ENCODE data around the gene ENOX1.

DNA sequence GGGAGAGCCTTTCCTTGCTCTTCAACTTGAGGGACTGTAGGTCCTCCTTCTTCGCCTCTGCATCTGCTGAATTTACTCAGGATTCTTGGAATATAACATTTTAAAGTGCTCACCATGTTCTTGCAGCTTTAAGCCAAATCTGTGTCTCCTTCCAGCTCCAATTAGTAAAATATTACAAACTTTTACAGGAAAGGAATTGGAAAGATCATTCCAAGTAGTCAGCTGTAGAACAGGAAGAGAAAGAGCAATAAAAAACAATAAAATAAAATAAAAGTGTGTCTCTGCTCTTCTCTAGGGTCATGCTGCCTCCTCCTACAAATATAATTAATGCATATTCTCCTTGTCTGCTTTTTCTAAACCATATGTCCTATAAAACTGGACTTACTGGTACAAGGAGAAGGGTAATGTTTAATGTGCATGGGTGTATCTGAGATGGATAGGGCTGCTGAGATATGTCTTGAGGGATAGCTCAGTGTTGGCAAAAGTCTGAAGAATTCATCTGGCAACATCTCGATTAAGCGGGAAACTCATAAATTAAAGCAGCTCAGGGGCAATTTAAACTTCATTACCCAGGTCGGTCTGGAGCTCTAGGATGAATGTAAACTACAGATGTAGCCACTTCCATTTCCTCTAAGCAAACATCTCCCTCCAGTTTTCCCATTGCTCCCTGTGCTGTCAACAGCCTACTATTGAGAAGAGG lies 25.0 kb downstream of the ENOX1 start:
- TF ChIP-seq EZH2 (IDR thresholded peaks at IDR 0.05; ENCODE audit: low read length, unreplicated experiment) (no peak), EZH2phosphoT487 (IDR thresholded peaks at IDR 0.05; ENCODE audit: borderline replicate concordance, low read length) (no peak)
- TF ChIP-seq, protein P1, sequence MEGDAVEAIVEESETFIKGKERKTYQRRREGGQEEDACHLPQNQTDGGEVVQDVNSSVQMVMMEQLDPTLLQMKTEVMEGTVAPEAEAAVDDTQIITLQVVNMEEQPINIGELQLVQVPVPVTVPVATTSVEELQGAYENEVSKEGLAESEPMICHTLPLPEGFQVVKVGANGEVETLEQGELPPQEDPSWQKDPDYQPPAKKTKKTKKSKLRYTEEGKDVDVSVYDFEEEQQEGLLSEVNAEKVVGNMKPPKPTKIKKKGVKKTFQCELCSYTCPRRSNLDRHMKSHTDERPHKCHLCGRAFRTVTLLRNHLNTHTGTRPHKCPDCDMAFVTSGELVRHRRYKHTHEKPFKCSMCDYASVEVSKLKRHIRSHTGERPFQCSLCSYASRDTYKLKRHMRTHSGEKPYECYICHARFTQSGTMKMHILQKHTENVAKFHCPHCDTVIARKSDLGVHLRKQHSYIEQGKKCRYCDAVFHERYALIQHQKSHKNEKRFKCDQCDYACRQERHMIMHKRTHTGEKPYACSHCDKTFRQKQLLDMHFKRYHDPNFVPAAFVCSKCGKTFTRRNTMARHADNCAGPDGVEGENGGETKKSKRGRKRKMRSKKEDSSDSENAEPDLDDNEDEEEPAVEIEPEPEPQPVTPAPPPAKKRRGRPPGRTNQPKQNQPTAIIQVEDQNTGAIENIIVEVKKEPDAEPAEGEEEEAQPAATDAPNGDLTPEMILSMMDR (conservative IDR thresholded peaks at IDR 0.05; ENCODE audit: low read depth, low read length), result no peak
